Measurements from ENCODE around the gene INPP5E. TPM values are rescaled to one million over a fixed set of nuclear protein-coding genes. Genes with fewer than 3 reads are reported as not detected.

The INPP5E gene
- total RNA-seq, 1 experiment from 2014 or later: 11.3 TPM

DNA sequence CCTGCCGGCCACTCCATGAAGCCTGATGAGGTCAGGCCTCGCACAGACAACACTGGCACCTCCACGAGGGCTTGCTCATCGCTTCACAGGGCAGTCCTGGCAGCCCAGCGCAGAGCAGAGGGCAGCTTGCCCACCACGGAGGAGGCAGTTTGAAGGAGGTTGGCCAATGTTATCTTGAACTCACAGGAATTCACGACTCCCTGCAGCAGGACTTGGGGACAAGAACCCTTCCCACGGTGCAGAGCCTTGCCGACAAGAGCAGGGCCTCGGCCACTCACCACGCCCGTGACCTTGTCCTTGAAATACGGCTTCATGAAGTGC, 44.7 kb downstream of the INPP5E start:
- Mint-ChIP-seq H3K4me3 (ENCODE audit: low read depth, unreplicated experiment) (no peak overlapping the region), H3K9me3 (ENCODE audit: low read depth, unreplicated experiment) (no peaks in the 10 kb centered on the region), H3K27ac (ENCODE audit: unreplicated experiment) (no peak overlapping the region), H3K27me3 (ENCODE audit: unreplicated experiment) (no peaks in the 10 kb centered on the region), H3K36me3 (ENCODE audit: insufficient read depth, unreplicated experiment) (peaks cover 32% of the 10 kb centered on the region), H3K4me1 (ENCODE audit: low read depth, unreplicated experiment) (no peaks in the 10 kb centered on the region)
- intact Hi-C loops (cut with micrococcal nuclease; ENCODE audit: unreplicated experiment): no loop called here
- no TSS peak for BruUV-seq (replicated peaks)
- CTCF ChIA-PET: no interaction called here
- no peak for DNase-seq
- TF ChIP-seq, protein P1, sequence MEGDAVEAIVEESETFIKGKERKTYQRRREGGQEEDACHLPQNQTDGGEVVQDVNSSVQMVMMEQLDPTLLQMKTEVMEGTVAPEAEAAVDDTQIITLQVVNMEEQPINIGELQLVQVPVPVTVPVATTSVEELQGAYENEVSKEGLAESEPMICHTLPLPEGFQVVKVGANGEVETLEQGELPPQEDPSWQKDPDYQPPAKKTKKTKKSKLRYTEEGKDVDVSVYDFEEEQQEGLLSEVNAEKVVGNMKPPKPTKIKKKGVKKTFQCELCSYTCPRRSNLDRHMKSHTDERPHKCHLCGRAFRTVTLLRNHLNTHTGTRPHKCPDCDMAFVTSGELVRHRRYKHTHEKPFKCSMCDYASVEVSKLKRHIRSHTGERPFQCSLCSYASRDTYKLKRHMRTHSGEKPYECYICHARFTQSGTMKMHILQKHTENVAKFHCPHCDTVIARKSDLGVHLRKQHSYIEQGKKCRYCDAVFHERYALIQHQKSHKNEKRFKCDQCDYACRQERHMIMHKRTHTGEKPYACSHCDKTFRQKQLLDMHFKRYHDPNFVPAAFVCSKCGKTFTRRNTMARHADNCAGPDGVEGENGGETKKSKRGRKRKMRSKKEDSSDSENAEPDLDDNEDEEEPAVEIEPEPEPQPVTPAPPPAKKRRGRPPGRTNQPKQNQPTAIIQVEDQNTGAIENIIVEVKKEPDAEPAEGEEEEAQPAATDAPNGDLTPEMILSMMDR (IDR thresholded peaks at IDR 0.05; ENCODE audit: unreplicated experiment): no peak

- CTCF ChIA-PET: no interaction called here
- no peaks in the 10 kb centered on the region for H3K9me3 Mint-ChIP-seq (ENCODE audit: low read depth, unreplicated experiment)
- H3K4me3 Mint-ChIP-seq (ENCODE audit: low read depth, unreplicated experiment): no peak overlapping the region
- TF ChIP-seq, protein P1 (IDR thresholded peaks at IDR 0.05; ENCODE audit: unreplicated experiment): no peak
- BruUV-seq (replicated peaks): no TSS peak
- H3K27ac Mint-ChIP-seq (ENCODE audit: unreplicated experiment): no peak overlapping the region
- no peaks in the 10 kb centered on the region for H3K4me1 Mint-ChIP-seq (ENCODE audit: low read depth, unreplicated experiment)
- H3K27me3 Mint-ChIP-seq (ENCODE audit: unreplicated experiment): no peaks in the 10 kb centered on the region
- no peak for DNase-seq
- peaks cover 32% of the 10 kb centered on the region for H3K36me3 Mint-ChIP-seq (ENCODE audit: insufficient read depth, unreplicated experiment)
- intact Hi-C loops (cut with micrococcal nuclease; ENCODE audit: unreplicated experiment): no loop called here
Observed at GRCh38 chr9:136394312-136395019, 45.2 kb downstream of the INPP5E start.

DNA sequence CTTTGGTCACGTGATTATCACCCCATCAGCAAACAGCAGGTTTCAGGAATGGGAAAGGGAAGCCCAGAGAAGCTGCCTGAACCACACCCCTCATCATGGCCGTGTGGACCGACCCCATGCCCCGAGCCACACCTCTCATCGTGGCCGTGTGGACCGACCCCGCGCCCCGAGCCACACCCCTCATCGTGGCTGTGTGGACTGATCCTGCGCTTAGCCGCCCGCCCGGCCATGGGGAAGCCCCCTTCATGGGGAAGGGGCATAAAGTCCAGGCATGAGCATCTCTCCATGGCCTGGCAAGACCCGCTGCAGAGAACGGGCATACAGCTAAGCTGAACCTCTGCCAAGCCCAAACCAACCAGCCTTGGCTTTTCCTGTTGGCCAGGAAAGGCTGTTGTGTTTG, 46.1 kb downstream of the INPP5E start:
- intact Hi-C loops (cut with micrococcal nuclease; ENCODE audit: unreplicated experiment): no loop called here
- DNase-seq: no peak
- no peak overlapping the region for H3K27ac Mint-ChIP-seq (ENCODE audit: unreplicated experiment)
- CTCF ChIA-PET: no interaction called here
- no peaks in the 10 kb centered on the region for H3K9me3 Mint-ChIP-seq (ENCODE audit: low read depth, unreplicated experiment)
- TF ChIP-seq, protein P1 (IDR thresholded peaks at IDR 0.05; ENCODE audit: unreplicated experiment): no peak
- no TSS peak for BruUV-seq (replicated peaks)
- peaks cover 23% of the 10 kb centered on the region for H3K36me3 Mint-ChIP-seq (ENCODE audit: insufficient read depth, unreplicated experiment)
- no peaks in the 10 kb centered on the region for H3K4me1 Mint-ChIP-seq (ENCODE audit: low read depth, unreplicated experiment)
- no peak overlapping the region for H3K4me3 Mint-ChIP-seq (ENCODE audit: low read depth, unreplicated experiment)
- H3K27me3 Mint-ChIP-seq (ENCODE audit: unreplicated experiment): no peaks in the 10 kb centered on the region

DNA sequence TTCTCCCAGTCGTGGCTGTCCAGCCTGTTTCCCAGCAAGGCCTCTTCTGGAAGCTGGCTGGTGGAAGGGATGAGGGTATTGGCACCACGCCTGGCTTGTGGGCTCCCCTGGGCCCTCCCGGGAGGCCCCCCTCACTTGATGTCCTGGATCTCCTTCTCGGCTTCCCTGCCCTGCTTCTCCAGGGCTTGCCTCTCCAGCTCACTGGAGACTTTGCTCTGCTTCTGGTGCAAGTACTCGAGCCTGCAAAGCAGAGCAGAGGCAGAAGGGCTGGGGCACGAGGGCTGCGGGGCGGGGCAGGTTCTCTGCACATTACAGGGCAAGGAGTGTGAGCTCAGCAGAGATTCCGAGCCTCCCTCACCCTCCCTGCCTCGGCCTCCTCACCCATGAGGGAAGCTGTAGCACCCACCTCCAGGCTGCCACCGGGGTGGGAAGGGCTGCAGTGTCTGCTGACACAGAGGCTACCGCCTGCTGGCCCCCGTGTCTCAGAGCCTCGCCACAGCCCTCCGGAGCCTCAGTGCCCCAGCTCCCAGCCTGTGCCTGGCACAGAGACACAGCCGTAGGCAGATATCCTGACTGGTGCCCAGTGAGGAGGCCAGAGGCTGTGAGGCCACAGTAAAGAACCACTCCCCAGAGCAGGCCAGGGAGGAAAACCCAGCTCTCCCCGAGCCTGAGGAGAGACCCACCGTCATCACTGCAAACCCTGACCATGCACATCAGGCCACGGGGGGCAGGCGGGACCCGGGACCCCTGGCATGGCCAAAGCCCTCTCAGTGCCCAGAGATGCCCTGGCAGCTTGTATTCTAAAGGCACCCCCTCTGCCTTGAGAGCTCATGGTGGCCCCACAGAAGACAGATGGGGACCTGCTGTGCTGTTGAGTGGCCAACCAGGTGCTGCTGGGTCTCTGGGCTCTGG, 46.9 kb downstream of the INPP5E start:
- Mint-ChIP-seq H3K27me3 (ENCODE audit: unreplicated experiment) (no peaks in the 10 kb centered on the region), H3K4me3 (ENCODE audit: low read depth, unreplicated experiment) (no peak overlapping the region), H3K27ac (ENCODE audit: unreplicated experiment) (no peak overlapping the region), H3K36me3 (ENCODE audit: insufficient read depth, unreplicated experiment) (peaks cover 23% of the 10 kb centered on the region), H3K9me3 (ENCODE audit: low read depth, unreplicated experiment) (no peaks in the 10 kb centered on the region), H3K4me1 (ENCODE audit: low read depth, unreplicated experiment) (no peaks in the 10 kb centered on the region)
- TF ChIP-seq, protein P1 (IDR thresholded peaks at IDR 0.05; ENCODE audit: unreplicated experiment): no peak
- intact Hi-C loops (cut with micrococcal nuclease; ENCODE audit: unreplicated experiment): no loop called here
- BruUV-seq (replicated peaks): no TSS peak
- CTCF ChIA-PET: no interaction called here
- no peak for DNase-seq
